Kidney (tissue), 14 donors: ENCODE results near the gene MLEC. TPM values are rescaled to one million over a fixed set of nuclear protein-coding genes. Genes with fewer than 3 reads are reported as not detected.

Experiments
- DNase-seq, 5 donors: peaks; one replicate each; pipeline ENCODE4 v3.0.0-alpha.2; 2013 to 2020
- FAIRE-seq: peaks from 2 replicates; lab custom pipeline; 2012; peaks lifted over from hg19 to GRCh38; lab: Jason Lieb, UNC
- H3K27ac ChIP-seq, 2 donors: one replicate each; pipeline ENCODE4 v1.7.0; 2013; ENCODE audit warnings: low read depth in 2 of 2, low read length in 2 of 2, inconsistent platforms in 1 of 2
- H3K27me3 ChIP-seq: one replicate; pipeline ENCODE4 v1.7.1; 2013; ENCODE audit warnings: low read length, inconsistent platforms; ENCODE audit not compliant: control insufficient read depth, insufficient read depth
- H3K36me3 ChIP-seq, 3 donors: one replicate each; pipeline versions ENCODE4 v1.7.0 to v1.7.1; 2013; ENCODE audit warnings: low read length in 3 of 3, control low read depth in 1 of 3, inconsistent platforms in 1 of 3; ENCODE audit not compliant: insufficient read depth in 3 of 3, control insufficient read depth in 2 of 3
- H3K4me1 ChIP-seq, 3 donors: one replicate each; pipeline versions ENCODE4 v1.7.0 to v1.7.1; 2013; ENCODE audit warnings: low read length in 3 of 3, inconsistent platforms in 1 of 3, low read depth in 1 of 3; ENCODE audit not compliant: control insufficient read depth in 2 of 3, insufficient read depth in 2 of 3
- H3K4me3 ChIP-seq, 3 donors: one replicate each; pipeline versions ENCODE4 v1.7.0 to v1.8.1; 2013; ENCODE audit warnings: low read length in 3 of 3, control low read depth in 1 of 3, inconsistent platforms in 1 of 3
- H3K9ac ChIP-seq, 3 donors: one replicate each; pipeline versions ENCODE4 v1.7.0 to v1.7.1; 2013; ENCODE audit warnings: low read length in 3 of 3, control low read depth in 1 of 3, inconsistent platforms in 1 of 3
- H3K9me3 ChIP-seq, 3 donors: one replicate each; pipeline versions ENCODE4 v1.7.0 to v1.7.1; 2013; ENCODE audit warnings: low read length in 3 of 3, control low read depth in 1 of 3, inconsistent platforms in 1 of 3; ENCODE audit not compliant: control insufficient read depth in 2 of 3, insufficient read depth in 1 of 3
- CTCF ChIP-seq: IDR thresholded peaks from 3 replicates; pipeline ENCODE4 v1.5.1; 2012; ENCODE audit warnings: mild to moderate bottlenecking, moderate library complexity, borderline replicate concordance; ENCODE audit not compliant: insufficient read depth; ENCODE audit errors: extremely low read depth
- intact Hi-C: fragments of 100-400 bp; cut with DNase I; formaldehyde crosslinking; loops from one replicate; pipeline ENCODE4 v1.11.1; 2022
- polyA plus RNA-seq: library from polyadenylated mRNA; stranded (reverse); fragments of 350-450 nt; fragmentation: Illumina TruSeq; extraction: RNeasy Lipid Tissue Mini Kit (QIAGEN cat#74804); gene quantifications from one replicate; pipeline ENCODE4 v1.2.3, GENCODE V29; 2014; ENCODE audit warnings: low read depth, low replicate concordance; ENCODE audit not compliant: insufficient read depth
- total RNA-seq: library from RNA; stranded (reverse); fragmentation: NEBNext Ultra II Directional; extraction: Animal tissue kit (Norgen Biotek cat#: 25700); gene quantifications from one replicate; pipeline ENCODE4 v1.2.1, GENCODE V29; 2021
- donor health status: control.
- donor health status: control.
- donor health status: control.
- donor health status: control.
- donor health status: control.
- donor health status: DM: yes; HTN: yes; CAD: no.
- donor health status: Normal renal cell carcinoma (clear cell type).

MLEC gene
- total and polyA plus RNA-seq, 2 donors from 2014 or later = 60.3 to 146 TPM

- Histone ChIP-seq H3K36me3 (no peaks in the 10 kb centered on the region), H3K27ac (no peak overlapping the region), H3K9me3 (no peaks in the 10 kb centered on the region), H3K9ac (peak overlapping the region in 1 of 3 donors; percentile 87), H3K4me3 (peak overlapping the region in 1 of 3 donors; percentile 93), H3K4me1 (peaks cover 9 to 18% (median 17%) of the 10 kb centered on the region in 3 donors), H3K27me3 (no peaks in the 10 kb centered on the region)
- intact Hi-C loops = no loop called here
- DNase-seq = no peak
- TF ChIP-seq CTCF = no peak
- FAIRE-seq = no peak
Measured at GRCh38 chr12:120685522-120685921, 1.4 kb upstream of the MLEC start.

- Histone ChIP-seq H3K27me3 (no peaks in the 10 kb centered on the region), H3K4me3 (peak overlapping the region; percentile 90 to 93 (median 93)), H3K4me1 (peaks cover 9 to 18% (median 17%) of the 10 kb centered on the region in 3 donors), H3K36me3 (no peaks in the 10 kb centered on the region), H3K9ac (peak overlapping the region; percentile 69 to 87 (median 78)), H3K9me3 (no peaks in the 10 kb centered on the region), H3K27ac (peak overlapping the region; percentile 94 to 95)
- DNase-seq = peak; percentile 97 to 100 (median 99)
- TF ChIP-seq CTCF = no peak
- FAIRE-seq = no peak
- intact Hi-C loops = no loop called here
Measured at GRCh38 chr12:120686151-120686689, 729 bp upstream of the MLEC start.

GRCh38 chr12:120687578-120688289, 785 bp downstream of the MLEC start:
- no peak for TF ChIP-seq CTCF
- Histone ChIP-seq H3K4me1 (peaks cover 9 to 25% (median 23%) of the 10 kb centered on the region in 3 donors), H3K9me3 (no peaks in the 10 kb centered on the region), H3K27me3 (no peaks in the 10 kb centered on the region), H3K27ac (peak overlapping the region; percentile 57 to 65), H3K9ac (peak overlapping the region; percentile 62 to 88 (median 81)), H3K36me3 (no peaks in the 10 kb centered on the region), H3K4me3 (peak overlapping the region; percentile 75 to 93 (median 91))
- intact Hi-C loops = no loop called here
- FAIRE-seq (no peak), DNase-seq (peak in 3 of 5 donors; percentile 33 to 56 (median 41))
